ENCODE measurements around the gene TMEFF2.

Gene TMEFF2

GRCh38 chr2:191901031-191901430 lies 293.7 kb downstream of the TMEFF2 start:
- H3K4me3 ChIP-seq (ENCODE audit: control insufficient read depth, low read depth, low read length) = no peak overlapping the region
- TF ChIP-seq, protein P1, sequence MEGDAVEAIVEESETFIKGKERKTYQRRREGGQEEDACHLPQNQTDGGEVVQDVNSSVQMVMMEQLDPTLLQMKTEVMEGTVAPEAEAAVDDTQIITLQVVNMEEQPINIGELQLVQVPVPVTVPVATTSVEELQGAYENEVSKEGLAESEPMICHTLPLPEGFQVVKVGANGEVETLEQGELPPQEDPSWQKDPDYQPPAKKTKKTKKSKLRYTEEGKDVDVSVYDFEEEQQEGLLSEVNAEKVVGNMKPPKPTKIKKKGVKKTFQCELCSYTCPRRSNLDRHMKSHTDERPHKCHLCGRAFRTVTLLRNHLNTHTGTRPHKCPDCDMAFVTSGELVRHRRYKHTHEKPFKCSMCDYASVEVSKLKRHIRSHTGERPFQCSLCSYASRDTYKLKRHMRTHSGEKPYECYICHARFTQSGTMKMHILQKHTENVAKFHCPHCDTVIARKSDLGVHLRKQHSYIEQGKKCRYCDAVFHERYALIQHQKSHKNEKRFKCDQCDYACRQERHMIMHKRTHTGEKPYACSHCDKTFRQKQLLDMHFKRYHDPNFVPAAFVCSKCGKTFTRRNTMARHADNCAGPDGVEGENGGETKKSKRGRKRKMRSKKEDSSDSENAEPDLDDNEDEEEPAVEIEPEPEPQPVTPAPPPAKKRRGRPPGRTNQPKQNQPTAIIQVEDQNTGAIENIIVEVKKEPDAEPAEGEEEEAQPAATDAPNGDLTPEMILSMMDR (conservative IDR thresholded peaks at IDR 0.05; ENCODE audit: control insufficient read depth, insufficient read depth, low read depth, low read length) = no peak
- no peak for DNase-seq (ENCODE audit: low read depth)

DNA sequence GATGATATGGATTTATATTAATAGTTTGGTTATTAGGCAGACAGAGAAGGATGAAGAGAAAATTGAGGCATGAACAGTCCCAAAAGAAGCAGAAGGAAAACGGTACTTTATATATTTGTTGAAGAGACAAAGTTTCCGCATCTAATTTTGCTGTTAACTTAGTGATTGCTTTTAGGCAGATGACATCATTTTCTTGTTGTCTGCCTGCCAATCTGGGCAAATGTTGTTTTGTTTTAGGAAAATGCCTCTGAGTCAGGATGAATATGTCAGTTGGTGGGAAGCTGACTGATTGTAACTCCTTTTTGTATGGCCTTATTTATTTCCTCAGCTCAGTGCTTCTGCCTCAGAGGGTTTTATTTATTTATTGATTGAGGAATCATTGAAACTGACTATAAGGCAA lies 295.3 kb downstream of the TMEFF2 start:
- DNase-seq (ENCODE audit: low read depth) = peak; percentile 98
- TF ChIP-seq, protein P1 (conservative IDR thresholded peaks at IDR 0.05; ENCODE audit: control insufficient read depth, insufficient read depth, low read depth, low read length) = no peak
- H3K4me3 ChIP-seq (ENCODE audit: control insufficient read depth, low read depth, low read length) = no peak overlapping the region
